Brain microvascular endothelial cell (primary cell): ENCODE data around the gene OTOS.
A peak's percentile ranks its signal among the peaks of the same experiment; 100 is the strongest.

ENCODE experiments used
- DNase-seq: peaks from one replicate; pipeline ENCODE4 v3.0.0-alpha.2; 2020
- H3K27ac ChIP-seq: fragments of 250-450 bp; sonication (Bioruptor Pico); 2 replicates; pipeline ENCODE4 v1.5.1; 2020; ENCODE audit warnings: mild to moderate bottlenecking, moderate library complexity
- H3K27me3 ChIP-seq: fragments of 250-450 bp; sonication (Bioruptor Pico); replicated peaks from 2 replicates; pipeline ENCODE4 v1.5.1; 2020; ENCODE audit warnings: mild to moderate bottlenecking
- H3K36me3 ChIP-seq: fragments of 250-450 bp; sonication (Bioruptor Pico); replicated peaks from 2 replicates; pipeline ENCODE4 v1.5.1; 2020; ENCODE audit warnings: mild to moderate bottlenecking
- H3K4me3 ChIP-seq: 2 replicates; pipeline ENCODE4 v1.5.1; 2011; ENCODE audit warnings: low read depth, mild to moderate bottlenecking, control low read depth, low read length, moderate library complexity
- in situ Hi-C: cut with HindIII; loops from 2 replicates; pipeline ENCODE4 v1.10.0; 2017; ENCODE audit warnings: low sequenced_read_pairs, low pct_ligation_motif_present
- TF ChIP-seq, protein P1 (sequence below): IDR thresholded peaks from 2 replicates; pipeline ENCODE4 v1.5.1; 2011; ENCODE audit warnings: low read depth, mild to moderate bottlenecking, moderate library complexity, low read length, control low read depth, inconsistent platforms; ENCODE audit errors: missing control alignments

The OTOS gene

DNA sequence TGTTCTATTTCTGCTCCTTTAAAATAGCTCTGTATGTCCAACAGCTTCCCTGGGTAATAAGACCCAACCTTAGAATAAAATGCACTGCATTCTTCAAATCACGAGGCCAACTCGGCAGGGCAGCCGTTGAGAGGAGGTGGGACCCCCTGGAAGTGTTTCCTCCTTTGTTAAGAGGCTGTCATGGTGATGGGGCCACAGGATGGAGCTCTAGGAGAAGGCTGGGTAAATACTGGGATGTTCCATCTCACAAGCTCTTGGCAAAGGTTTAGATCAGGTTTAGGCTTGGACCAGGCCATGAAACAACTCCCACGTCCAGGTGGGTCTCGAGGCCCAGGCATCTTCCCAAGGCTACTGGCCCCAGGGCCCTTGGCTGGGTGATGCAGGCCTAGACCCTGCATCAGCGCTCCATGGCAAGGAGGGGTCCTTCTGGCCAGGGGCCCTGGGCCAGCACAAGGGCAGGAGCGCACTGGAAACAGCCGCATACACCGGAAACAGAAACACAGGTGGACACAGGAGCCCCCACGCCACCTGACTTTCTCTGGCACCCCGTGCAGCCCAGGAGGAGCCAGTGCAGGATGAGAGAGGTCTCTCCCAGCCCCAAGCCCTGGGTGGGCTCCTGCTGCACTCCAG lies 38.8 kb upstream of the OTOS start:
- Histone ChIP-seq H3K27me3 (no peaks in the 10 kb centered on the region), H3K4me3 (no peak overlapping the region), H3K36me3 (no peaks in the 10 kb centered on the region), H3K27ac (no peak overlapping the region)
- DNase-seq: no peak
- in situ Hi-C loops: no loop called here
- TF ChIP-seq, protein P1, sequence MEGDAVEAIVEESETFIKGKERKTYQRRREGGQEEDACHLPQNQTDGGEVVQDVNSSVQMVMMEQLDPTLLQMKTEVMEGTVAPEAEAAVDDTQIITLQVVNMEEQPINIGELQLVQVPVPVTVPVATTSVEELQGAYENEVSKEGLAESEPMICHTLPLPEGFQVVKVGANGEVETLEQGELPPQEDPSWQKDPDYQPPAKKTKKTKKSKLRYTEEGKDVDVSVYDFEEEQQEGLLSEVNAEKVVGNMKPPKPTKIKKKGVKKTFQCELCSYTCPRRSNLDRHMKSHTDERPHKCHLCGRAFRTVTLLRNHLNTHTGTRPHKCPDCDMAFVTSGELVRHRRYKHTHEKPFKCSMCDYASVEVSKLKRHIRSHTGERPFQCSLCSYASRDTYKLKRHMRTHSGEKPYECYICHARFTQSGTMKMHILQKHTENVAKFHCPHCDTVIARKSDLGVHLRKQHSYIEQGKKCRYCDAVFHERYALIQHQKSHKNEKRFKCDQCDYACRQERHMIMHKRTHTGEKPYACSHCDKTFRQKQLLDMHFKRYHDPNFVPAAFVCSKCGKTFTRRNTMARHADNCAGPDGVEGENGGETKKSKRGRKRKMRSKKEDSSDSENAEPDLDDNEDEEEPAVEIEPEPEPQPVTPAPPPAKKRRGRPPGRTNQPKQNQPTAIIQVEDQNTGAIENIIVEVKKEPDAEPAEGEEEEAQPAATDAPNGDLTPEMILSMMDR: no peak

- Histone ChIP-seq H3K36me3 (no peaks in the 10 kb centered on the region), H3K27ac (no peak overlapping the region), H3K27me3 (no peaks in the 10 kb centered on the region), H3K4me3 (no peak overlapping the region)
- in situ Hi-C loops: no loop called here
- DNase-seq: no peak
- TF ChIP-seq, protein P1: no peak
These were observed 38.1 kb upstream of the OTOS start for GRCh38 chr2:240178564-240178963.

- no peaks in the 10 kb centered on the region for H3K27me3 ChIP-seq
- TF ChIP-seq, protein P1: no peak
- no peak for DNase-seq
These were observed 34.0 kb upstream of the OTOS start for GRCh38 chr2:240174496-240174895.

GRCh38 chr2:240172071-240172895 lies 31.8 kb upstream of the OTOS start:
- no peaks in the 10 kb centered on the region for H3K27me3 ChIP-seq
- no peak for DNase-seq
- H3K27ac ChIP-seq: no peak overlapping the region
- no peaks in the 10 kb centered on the region for H3K36me3 ChIP-seq
- H3K4me3 ChIP-seq: no peak overlapping the region
- in situ Hi-C loops: no loop called here
- TF ChIP-seq, protein P1: no peak

More at GRCh38 chr2:240174496-240174895, 34.0 kb upstream of the OTOS start:
- no peaks in the 10 kb centered on the region for H3K36me3 ChIP-seq
- no peak overlapping the region for H3K4me3 ChIP-seq
- in situ Hi-C loops: no loop called here
- no peak overlapping the region for H3K27ac ChIP-seq

DNA sequence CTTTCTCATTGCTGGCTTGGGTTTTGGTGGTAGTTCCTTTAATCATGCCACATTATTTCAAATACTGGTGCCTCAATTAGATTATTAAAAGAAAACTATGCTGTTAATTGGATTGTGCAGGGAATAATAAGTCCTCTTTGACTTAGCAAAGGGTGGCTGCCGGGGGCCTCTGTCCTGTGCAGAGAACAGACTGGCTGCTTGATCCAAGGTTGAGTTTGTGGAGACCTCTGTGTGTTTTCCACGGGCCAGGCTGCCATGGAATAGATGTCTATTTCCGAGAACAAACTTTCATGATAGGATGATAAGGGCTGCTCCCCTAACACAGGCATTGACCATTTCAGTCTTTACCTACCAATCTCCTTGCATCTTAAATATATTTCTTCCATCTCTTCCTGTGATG lies 30.4 kb upstream of the OTOS start:
- in situ Hi-C loops: no loop called here
- TF ChIP-seq, protein P1: no peak
- H3K36me3 ChIP-seq: no peaks in the 10 kb centered on the region
- H3K27ac ChIP-seq: no peak overlapping the region
- DNase-seq: no peak
- no peak overlapping the region for H3K4me3 ChIP-seq
- no peaks in the 10 kb centered on the region for H3K27me3 ChIP-seq

DNA sequence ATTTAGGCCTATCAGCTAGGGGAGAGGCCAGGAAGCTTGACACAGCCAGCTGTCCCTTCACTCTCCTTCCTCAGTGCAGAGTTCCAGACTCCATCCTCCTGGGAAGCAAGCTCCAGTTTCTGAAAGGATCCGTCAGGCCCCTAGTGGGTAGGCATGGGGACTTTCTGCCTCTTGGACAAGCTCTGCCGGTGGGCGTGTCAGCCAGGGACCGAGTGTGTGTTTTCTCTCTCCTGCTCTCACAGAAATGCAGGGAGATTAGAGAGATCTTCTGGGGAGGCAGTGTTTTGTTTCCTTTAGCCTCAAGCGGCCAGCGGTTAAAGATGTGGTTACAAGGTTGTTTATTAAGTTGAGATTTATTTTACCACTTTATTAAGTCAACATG lies 29.9 kb upstream of the OTOS start:
- TF ChIP-seq, protein P1: peak; percentile 21
- no peak overlapping the region for H3K4me3 ChIP-seq
- in situ Hi-C loops: no loop called here
- no peak overlapping the region for H3K27ac ChIP-seq
- no peaks in the 10 kb centered on the region for H3K36me3 ChIP-seq
- DNase-seq: peak; percentile 17
- H3K27me3 ChIP-seq: no peaks in the 10 kb centered on the region
